HEK293 (cell line): ENCODE data around the gene OBSCN.
A peak's percentile ranks its signal among the peaks of the same experiment; 100 is the strongest.

ENCODE experiments used
- CTCF ChIA-PET: fragments of 350-600 bp; formaldehyde crosslinking; extraction: SDS; loops from one replicate; lab custom pipeline; 2021; ENCODE audit warnings: antibody characterized with exemption; lab: Yijun Ruan, JAX
- POLR2A ChIA-PET: fragments of 300-600 bp; formaldehyde crosslinking; extraction: SDS; loops from one replicate; lab custom pipeline; 2020; ENCODE audit warnings: antibody characterized with exemption, inconsistent platforms; lab: Yijun Ruan, JAX
- H3K27ac ChIP-seq: fragments of 200-500 bp; sonication (Bioruptor generic); 2 replicates; pipeline ENCODE4 v1.5.1; 2014; ENCODE audit warnings: low read depth, low read length, control low read depth, inconsistent platforms; ENCODE audit errors: extremely low read depth
- H3K36me3 ChIP-seq, 2 experiments: fragments of 200-500 bp in 1 of 2; sonication (Bioruptor generic) in 1 of 2; 1 replicate in 1 of 2; 2 replicates in 1 of 2; pipeline ENCODE4 v1.5.1; 2014 to 2017; ENCODE audit warnings: inconsistent platforms in 2 of 2, low read length in 2 of 2; ENCODE audit not compliant: control insufficient read depth in 2 of 2, insufficient read depth in 1 of 2
- H3K4me1 ChIP-seq: fragments of 200-500 bp; sonication (Bioruptor generic); 2 replicates; pipeline ENCODE4 v1.5.1; 2014; ENCODE audit warnings: mild to moderate bottlenecking, low read length, inconsistent platforms; ENCODE audit not compliant: control insufficient read depth, insufficient read depth
- H3K4me3 ChIP-seq: 2 replicates; pipeline ENCODE4 v1.5.1; 2011; ENCODE audit warnings: low read depth, mild to moderate bottlenecking, control low read depth, low read length, moderate library complexity
- H3K9me3 ChIP-seq: fragments of 200-500 bp; sonication (Bioruptor generic); 2 replicates; pipeline ENCODE4 v1.5.1; 2014; ENCODE audit warnings: low read depth, low read length, inconsistent platforms; ENCODE audit not compliant: control insufficient read depth, insufficient read depth
- GLI4 ChIP-seq: fragments of 450-650 bp; formaldehyde crosslinking; IDR thresholded peaks from 2 replicates; pipeline ENCODE4 v1.5.1; 2016; ENCODE audit warnings: missing biosample characterization, missing genetic modification characterization
- SP2 ChIP-seq: fragments of 450-650 bp; formaldehyde crosslinking; IDR thresholded peaks from 2 replicates; pipeline ENCODE4 v1.5.1; 2016; ENCODE audit warnings: missing biosample characterization, missing genetic modification characterization
- ZBTB1 ChIP-seq: fragments of 450-650 bp; formaldehyde crosslinking; IDR thresholded peaks from 2 replicates; pipeline ENCODE4 v1.5.1; 2016; ENCODE audit warnings: missing biosample characterization, missing genetic modification characterization
- ZBTB17 ChIP-seq: fragments of 450-650 bp; formaldehyde crosslinking; IDR thresholded peaks from 2 replicates; pipeline ENCODE4 v1.5.1; 2016; ENCODE audit warnings: missing biosample characterization, missing genetic modification characterization
- ZBTB7A ChIP-seq: fragments of 450-650 bp; formaldehyde crosslinking; IDR thresholded peaks from 2 replicates; pipeline ENCODE4 v1.5.1; 2016; ENCODE audit warnings: low read depth, missing biosample characterization, missing genetic modification characterization
- ZNF140 ChIP-seq: fragments of 450-650 bp; formaldehyde crosslinking; IDR thresholded peaks from 2 replicates; pipeline ENCODE4 v1.5.1; 2016; ENCODE audit warnings: missing biosample characterization, missing genetic modification characterization
- ZNF473 ChIP-seq: fragments of 450-650 bp; formaldehyde crosslinking; IDR thresholded peaks from 2 replicates; pipeline ENCODE4 v1.5.1; 2017; ENCODE audit warnings: missing biosample characterization, missing genetic modification characterization
- ZNF623 ChIP-seq: fragments of 450-650 bp; formaldehyde crosslinking; IDR thresholded peaks from 2 replicates; pipeline ENCODE4 v1.5.1; 2016; ENCODE audit warnings: missing biosample characterization, missing genetic modification characterization
- ZNF626 ChIP-seq: fragments of 450-650 bp; sonication (Bioruptor Pico); formaldehyde crosslinking; IDR thresholded peaks from 2 replicates; pipeline ENCODE4 v1.5.1; 2018; ENCODE audit warnings: missing biosample characterization, missing genetic modification characterization, inconsistent platforms
- ZNF660 ChIP-seq: fragments of 450-650 bp; IDR thresholded peaks from 2 replicates; pipeline ENCODE4 v1.5.1; 2018; ENCODE audit warnings: missing biosample characterization, mild to moderate bottlenecking, missing genetic modification characterization
- ZSCAN16 ChIP-seq: fragments of 450-650 bp; formaldehyde crosslinking; IDR thresholded peaks from 2 replicates; pipeline ENCODE4 v1.5.1; 2016; ENCODE audit warnings: missing biosample characterization, missing genetic modification characterization
- ZSCAN23 ChIP-seq: fragments of 450-650 bp; formaldehyde crosslinking; IDR thresholded peaks from 2 replicates; pipeline ENCODE4 v1.5.1; 2016; ENCODE audit warnings: missing biosample characterization, missing genetic modification characterization
- TF ChIP-seq, protein P1 (sequence below): fragments of 450-650 bp; formaldehyde crosslinking; IDR thresholded peaks from 2 replicates; pipeline ENCODE4 v1.5.1; 2016; ENCODE audit warnings: missing biosample characterization, missing genetic modification characterization, borderline replicate concordance
- TF ChIP-seq, protein P2 (sequence below): fragments of 450-650 bp; formaldehyde crosslinking; IDR thresholded peaks from 2 replicates; pipeline ENCODE4 v1.5.1; 2016; ENCODE audit warnings: missing biosample characterization, missing genetic modification characterization
- TF ChIP-seq, protein P3 (sequence below): fragments of 450-650 bp; formaldehyde crosslinking; IDR thresholded peaks from 2 replicates; pipeline ENCODE4 v1.5.1; 2016; ENCODE audit warnings: missing biosample characterization, missing genetic modification characterization

Gene OBSCN

DNA sequence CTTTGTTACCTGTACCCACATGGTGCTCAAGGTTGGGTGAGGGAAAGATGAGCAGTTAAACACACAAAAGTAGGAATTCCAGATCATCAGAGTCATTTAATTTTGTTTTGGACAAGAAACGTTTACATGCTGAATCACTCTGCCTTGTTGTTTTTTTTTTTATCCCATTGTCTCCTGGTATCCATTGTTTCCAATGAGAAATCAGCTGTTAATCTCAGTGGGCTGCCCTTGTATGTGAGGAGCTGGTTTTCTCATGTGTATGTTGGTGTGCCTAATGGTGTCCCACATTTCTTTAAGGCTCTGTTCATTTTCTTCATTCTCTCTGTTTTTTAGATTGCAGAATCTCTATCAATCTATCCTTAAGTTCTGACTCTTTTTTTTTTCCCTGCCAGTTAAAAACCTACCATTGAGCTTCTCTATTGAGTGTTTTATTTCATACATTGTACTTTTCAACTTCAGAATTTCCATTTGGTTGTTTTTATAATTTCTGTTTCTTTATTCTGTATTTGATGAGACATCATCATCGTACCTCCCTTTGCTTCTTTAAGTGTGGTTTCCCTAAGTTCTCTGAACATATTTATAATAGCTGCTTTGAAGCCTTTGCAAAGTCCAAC, 8.8 kb upstream of the OBSCN start (continued):
- TF ChIP-seq, protein P1, sequence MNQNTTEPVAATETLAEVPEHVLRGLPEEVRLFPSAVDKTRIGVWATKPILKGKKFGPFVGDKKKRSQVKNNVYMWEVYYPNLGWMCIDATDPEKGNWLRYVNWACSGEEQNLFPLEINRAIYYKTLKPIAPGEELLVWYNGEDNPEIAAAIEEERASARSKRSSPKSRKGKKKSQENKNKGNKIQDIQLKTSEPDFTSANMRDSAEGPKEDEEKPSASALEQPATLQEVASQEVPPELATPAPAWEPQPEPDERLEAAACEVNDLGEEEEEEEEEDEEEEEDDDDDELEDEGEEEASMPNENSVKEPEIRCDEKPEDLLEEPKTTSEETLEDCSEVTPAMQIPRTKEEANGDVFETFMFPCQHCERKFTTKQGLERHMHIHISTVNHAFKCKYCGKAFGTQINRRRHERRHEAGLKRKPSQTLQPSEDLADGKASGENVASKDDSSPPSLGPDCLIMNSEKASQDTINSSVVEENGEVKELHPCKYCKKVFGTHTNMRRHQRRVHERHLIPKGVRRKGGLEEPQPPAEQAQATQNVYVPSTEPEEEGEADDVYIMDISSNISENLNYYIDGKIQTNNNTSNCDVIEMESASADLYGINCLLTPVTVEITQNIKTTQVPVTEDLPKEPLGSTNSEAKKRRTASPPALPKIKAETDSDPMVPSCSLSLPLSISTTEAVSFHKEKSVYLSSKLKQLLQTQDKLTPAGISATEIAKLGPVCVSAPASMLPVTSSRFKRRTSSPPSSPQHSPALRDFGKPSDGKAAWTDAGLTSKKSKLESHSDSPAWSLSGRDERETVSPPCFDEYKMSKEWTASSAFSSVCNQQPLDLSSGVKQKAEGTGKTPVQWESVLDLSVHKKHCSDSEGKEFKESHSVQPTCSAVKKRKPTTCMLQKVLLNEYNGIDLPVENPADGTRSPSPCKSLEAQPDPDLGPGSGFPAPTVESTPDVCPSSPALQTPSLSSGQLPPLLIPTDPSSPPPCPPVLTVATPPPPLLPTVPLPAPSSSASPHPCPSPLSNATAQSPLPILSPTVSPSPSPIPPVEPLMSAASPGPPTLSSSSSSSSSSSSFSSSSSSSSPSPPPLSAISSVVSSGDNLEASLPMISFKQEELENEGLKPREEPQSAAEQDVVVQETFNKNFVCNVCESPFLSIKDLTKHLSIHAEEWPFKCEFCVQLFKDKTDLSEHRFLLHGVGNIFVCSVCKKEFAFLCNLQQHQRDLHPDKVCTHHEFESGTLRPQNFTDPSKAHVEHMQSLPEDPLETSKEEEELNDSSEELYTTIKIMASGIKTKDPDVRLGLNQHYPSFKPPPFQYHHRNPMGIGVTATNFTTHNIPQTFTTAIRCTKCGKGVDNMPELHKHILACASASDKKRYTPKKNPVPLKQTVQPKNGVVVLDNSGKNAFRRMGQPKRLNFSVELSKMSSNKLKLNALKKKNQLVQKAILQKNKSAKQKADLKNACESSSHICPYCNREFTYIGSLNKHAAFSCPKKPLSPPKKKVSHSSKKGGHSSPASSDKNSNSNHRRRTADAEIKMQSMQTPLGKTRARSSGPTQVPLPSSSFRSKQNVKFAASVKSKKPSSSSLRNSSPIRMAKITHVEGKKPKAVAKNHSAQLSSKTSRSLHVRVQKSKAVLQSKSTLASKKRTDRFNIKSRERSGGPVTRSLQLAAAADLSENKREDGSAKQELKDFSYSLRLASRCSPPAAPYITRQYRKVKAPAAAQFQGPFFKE, result no peak
- 0 out of 2 replicates have a peak, but pooled peaks have one; percentile 15 for TF ChIP-seq ZNF623 (tag by site-specific recombination)

DNA sequence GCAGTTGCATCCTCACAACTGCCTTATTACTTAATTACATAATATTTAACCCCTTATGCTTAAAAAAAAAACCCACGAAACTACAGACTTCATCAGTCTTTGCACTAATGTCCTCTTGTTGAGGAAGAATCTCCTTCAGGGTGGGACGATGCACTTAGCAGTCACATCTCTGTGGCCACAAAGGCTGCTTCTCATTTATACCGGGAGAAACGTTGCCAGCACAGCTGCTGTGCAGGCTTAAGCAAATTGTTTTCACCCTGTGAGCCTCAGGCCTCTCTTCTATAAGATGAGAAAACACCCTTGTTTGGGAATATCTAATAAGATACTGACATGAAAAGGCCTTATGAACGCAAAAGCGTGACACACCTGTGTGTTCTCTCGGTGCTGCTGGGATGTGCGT, 2.9 kb upstream of the OBSCN start:
- Histone ChIP-seq H3K27ac (no peak overlapping the region), H3K36me3 (no peaks in the 10 kb centered on the region), H3K9me3 (no peaks in the 10 kb centered on the region), H3K4me1 (no peaks in the 10 kb centered on the region), H3K4me3 (no peak overlapping the region)
- CTCF ChIA-PET, result interaction anchor here (1.1 to 3.3 kb wide), 2 partner anchors 9 to 207 kb away, joined by 4 to 15 read pairs; no protein-coding TSS in a partner anchor
- POLR2A ChIA-PET, result no interaction called here
- TF ChIP-seq ZBTB1 (tag by site-specific recombination), result no peak
- no peak for TF ChIP-seq ZSCAN16
- no peak for TF ChIP-seq GLI4
- no peak for TF ChIP-seq ZBTB7A (tag by site-specific recombination)
- TF ChIP-seq, protein P2, sequence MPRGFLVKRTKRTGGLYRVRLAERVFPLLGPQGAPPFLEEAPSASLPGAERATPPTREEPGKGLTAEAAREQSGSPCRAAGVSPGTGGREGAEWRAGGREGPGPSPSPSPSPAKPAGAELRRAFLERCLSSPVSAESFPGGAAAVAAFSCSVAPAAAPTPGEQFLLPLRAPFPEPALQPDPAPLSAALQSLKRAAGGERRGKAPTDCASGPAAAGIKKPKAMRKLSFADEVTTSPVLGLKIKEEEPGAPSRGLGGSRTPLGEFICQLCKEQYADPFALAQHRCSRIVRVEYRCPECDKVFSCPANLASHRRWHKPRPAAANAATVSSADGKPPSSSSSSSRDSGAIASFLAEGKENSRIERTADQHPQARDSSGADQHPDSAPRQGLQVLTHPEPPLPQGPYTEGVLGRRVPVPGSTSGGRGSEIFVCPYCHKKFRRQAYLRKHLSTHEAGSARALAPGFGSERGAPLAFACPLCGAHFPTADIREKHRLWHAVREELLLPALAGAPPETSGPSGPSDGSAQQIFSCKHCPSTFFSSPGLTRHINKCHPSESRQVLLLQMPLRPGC (tag by site-specific recombination), result no peak
- TF ChIP-seq ZBTB17 (tag by site-specific recombination), result no peak
- TF ChIP-seq ZNF473, result no peak
- TF ChIP-seq ZNF626 (tag by site-specific recombination), result no peak
- TF ChIP-seq, protein P3, sequence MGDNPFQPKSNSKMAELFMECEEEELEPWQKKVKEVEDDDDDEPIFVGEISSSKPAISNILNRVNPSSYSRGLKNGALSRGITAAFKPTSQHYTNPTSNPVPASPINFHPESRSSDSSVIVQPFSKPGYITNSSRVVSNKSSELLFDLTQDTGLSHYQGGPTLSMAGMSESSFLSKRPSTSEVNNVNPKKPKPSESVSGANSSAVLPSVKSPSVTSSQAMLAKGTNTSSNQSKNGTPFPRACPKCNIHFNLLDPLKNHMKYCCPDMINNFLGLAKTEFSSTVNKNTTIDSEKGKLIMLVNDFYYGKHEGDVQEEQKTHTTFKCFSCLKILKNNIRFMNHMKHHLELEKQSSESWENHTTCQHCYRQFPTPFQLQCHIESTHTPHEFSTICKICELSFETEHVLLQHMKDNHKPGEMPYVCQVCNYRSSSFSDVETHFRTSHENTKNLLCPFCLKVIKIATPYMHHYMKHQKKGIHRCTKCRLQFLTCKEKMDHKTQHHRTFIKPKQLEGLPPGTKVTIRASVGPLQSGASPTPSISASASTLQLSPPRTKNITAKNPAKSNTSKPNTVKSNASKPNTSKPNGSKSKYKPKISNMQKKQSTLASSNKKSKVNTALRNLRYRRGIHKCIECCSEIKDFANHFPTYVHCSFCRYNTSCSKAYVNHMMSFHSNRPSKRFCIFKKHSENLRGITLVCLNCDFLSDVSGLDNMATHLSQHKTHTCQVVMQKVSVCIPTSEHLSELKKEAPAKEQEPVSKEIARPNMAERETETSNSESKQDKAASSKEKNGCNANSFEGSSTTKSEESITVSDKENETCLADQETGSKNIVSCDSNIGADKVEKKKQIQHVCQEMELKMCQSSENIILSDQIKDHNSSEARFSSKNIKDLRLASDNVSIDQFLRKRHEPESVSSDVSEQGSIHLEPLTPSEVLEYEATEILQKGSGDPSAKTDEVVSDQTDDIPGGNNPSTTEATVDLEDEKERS (tag by site-specific recombination), result no peak
- TF ChIP-seq ZNF140 (tag by site-specific recombination), result no peak
- TF ChIP-seq ZNF660 (tag by site-specific recombination), result no peak
- TF ChIP-seq SP2, result no peak
- no peak for TF ChIP-seq ZSCAN23 (tag by site-specific recombination)
